Gastroesophageal sphincter (tissue), 4 donors: ENCODE measurements around the gene FNDC11. TPM values are rescaled to one million over a fixed set of nuclear protein-coding genes. Genes with fewer than 3 reads are reported as not detected.
"Not testable (repeated sequence)": the region's sequence is repeated elsewhere in the genome, so short reads cannot be mapped to it uniquely, and the experiment has no call there.

ENCODE experiments used
- ATAC-seq: fragments of 150-250 bp; one replicate; pipeline ENCODE4 v1.9.1; 2016; ENCODE audit warnings: mild to moderate bottlenecking, moderate library complexity
- H3K27ac ChIP-seq, 4 donors: fragments of 200-600 bp; sonication (generic) in 3 of 4; 1 replicate in 3 of 4; 2 replicates in 1 of 4; pipeline ENCODE4 v1.5.1; 2016 to 2019
- H3K27me3 ChIP-seq: fragments of 200-600 bp; sonication (generic); one replicate; pipeline ENCODE4 v1.5.1; 2019
- H3K36me3 ChIP-seq, 2 donors: fragments of 200-600 bp; sonication (generic); one replicate each; pipeline ENCODE4 v1.5.1; 2019; ENCODE audit warnings: control low read depth in 1 of 2
- H3K4me1 ChIP-seq, 3 donors: fragments of 200-600 bp; sonication (generic); 1 replicate in 2 of 3; 2 replicates in 1 of 3; pipeline ENCODE4 v1.5.1; 2016 to 2019; ENCODE audit warnings: control low read depth in 2 of 3
- H3K4me3 ChIP-seq, 2 donors: fragments of 200-600 bp; sonication (generic); one replicate each; pipeline ENCODE4 v1.5.1; 2019; ENCODE audit warnings: mild to moderate bottlenecking in 1 of 2, moderate library complexity in 1 of 2
- H3K9me3 ChIP-seq, 3 donors: fragments of 200-600 bp; sonication (generic); one replicate each; pipeline ENCODE4 v1.5.1; 2017 to 2019; ENCODE audit warnings: control low read depth in 2 of 3
- CTCF ChIP-seq, 4 experiments: fragments of 200-600 bp in 2 of 4; fragments of 450-650 bp in 2 of 4; sonication (generic) in 1 of 4; IDR thresholded peaks; one replicate each; pipeline ENCODE4 v1.5.1; 2017 to 2019; ENCODE audit warnings: antibody characterized with exemption in 4 of 4, mild to moderate bottlenecking in 2 of 4, moderate library complexity in 2 of 4
- EP300 ChIP-seq: sonication (generic); formaldehyde crosslinking; IDR thresholded peaks from one replicate; pipeline ENCODE4 v1.6.1; 2017; ENCODE audit warnings: antibody characterized with exemption, mild to moderate bottlenecking
- POLR2A ChIP-seq, 2 donors: fragments of 450-650 bp; IDR thresholded peaks; one replicate each; pipeline ENCODE4 v1.6.1; 2017; ENCODE audit warnings: antibody characterized with exemption in 2 of 2, mild to moderate bottlenecking in 2 of 2, moderate library complexity in 1 of 2
- POLR2AphosphoS5 ChIP-seq: sonication (generic); formaldehyde crosslinking; IDR thresholded peaks from one replicate; pipeline ENCODE4 v1.6.1; 2017; ENCODE audit warnings: antibody characterized with exemption
- WGBS, 2 donors: methylation state at CpG; one replicate each; pipeline ENCODE4 v1.1.5; 2018; ENCODE audit warnings: low coverage in 1 of 2; 5-methylcytosine and 5-hydroxymethylcytosine counted together
- total RNA-seq, 4 donors: library from RNA; depleted of rRNA; stranded (reverse); fragments of >200 nt; gene quantifications; one replicate each; pipeline ENCODE4 v1.1.0, GENCODE V29; 2016

The FNDC11 gene
- total RNA-seq, 4 donors from 2014 or later: 0.27 TPM; not detected in 3

GRCh38 chr20:63568170-63568981 lies 14.4 kb downstream of the FNDC11 start:
- no peak overlapping the region for H3K27ac ChIP-seq
- H3K4me1 ChIP-seq: peaks cover 0 to 27% (median 0%) of the 10 kb centered on the region in 3 donors
- no peaks in the 10 kb centered on the region for H3K27me3 ChIP-seq
- WGBS, 2 donors: 87 to 92% methylated on average over 2 to 3 of the region's 43 CpGs
- no peak for TF ChIP-seq POLR2A (IDR thresholded peaks at IDR 0.05)
- TF ChIP-seq EP300: no peak
- TF ChIP-seq POLR2AphosphoS5: no peak
- no peak for ATAC-seq
- H3K9me3 ChIP-seq: no peaks in the 10 kb centered on the region
- no peak overlapping the region for H3K4me3 ChIP-seq
- peaks cover 0 to 60% of the 10 kb centered on the region in 2 donors for H3K36me3 ChIP-seq

GRCh38 chr20:63568986-63569949 lies 15.3 kb downstream of the FNDC11 start:
- peaks cover 0 to 32% (median 0%) of the 10 kb centered on the region in 3 donors for H3K4me1 ChIP-seq
- WGBS, 2 donors: 80 to 100% methylated on average over 1 of the region's 46 CpGs
- no peak for ATAC-seq
- no peaks in the 10 kb centered on the region for H3K9me3 ChIP-seq
- no peak overlapping the region for H3K4me3 ChIP-seq
- H3K27ac ChIP-seq: no peak overlapping the region
- H3K27me3 ChIP-seq: no peaks in the 10 kb centered on the region
- TF ChIP-seq POLR2AphosphoS5: no peak
- TF ChIP-seq EP300: no peak
- TF ChIP-seq POLR2A (IDR thresholded peaks at IDR 0.05): no peak
- no peak for TF ChIP-seq CTCF (IDR thresholded peaks at IDR 0.05)
- H3K36me3 ChIP-seq: peaks cover 0 to 51% of the 10 kb centered on the region in 2 donors

GRCh38 chr20:63570281-63571086 lies 16.5 kb downstream of the FNDC11 start:
- Histone ChIP-seq H3K27ac (no peak overlapping the region), H3K9me3 (no peaks in the 10 kb centered on the region), H3K36me3 (peaks cover 0 to 39% of the 10 kb centered on the region in 2 donors), H3K4me1 (peaks cover 0 to 43% (median 0%) of the 10 kb centered on the region in 3 donors), H3K4me3 (no peak overlapping the region), H3K27me3 (no peaks in the 10 kb centered on the region)
- WGBS, 2 donors: 100% methylated on average over 4 of the region's 28 CpGs; no CpG with 5 or more reads in 1 of the 2 donors
- no peak for ATAC-seq
- TF ChIP-seq POLR2A (IDR thresholded peaks at IDR 0.05): no peak
- no peak for TF ChIP-seq POLR2AphosphoS5
- TF ChIP-seq EP300: no peak

GRCh38 chr20:63571087-63571478 lies 17.1 kb downstream of the FNDC11 start:
- H3K27me3 ChIP-seq, ATAC-seq, H3K9me3 ChIP-seq, H3K27ac ChIP-seq, H3K4me3 ChIP-seq: not testable (repeated sequence)
- Histone ChIP-seq H3K4me1 (peaks cover 0 to 47% (median 0%) of the 10 kb centered on the region in 3 donors), H3K36me3 (peaks cover 0 to 33% of the 10 kb centered on the region in 2 donors)
- 100% methylated on average over 1 of the region's 11 CpGs; no CpG with 5 or more reads in 1 of the 2 donors for WGBS, 2 donors

GRCh38 chr20:63572071-63572787 lies 18.3 kb downstream of the FNDC11 start:
- Histone ChIP-seq H3K4me3 (no peak overlapping the region), H3K4me1 (peaks cover 0 to 47% (median 0%) of the 10 kb centered on the region in 3 donors), H3K9me3 (no peaks in the 10 kb centered on the region), H3K36me3 (peaks cover 0 to 22% of the 10 kb centered on the region in 2 donors), H3K27ac (no peak overlapping the region), H3K27me3 (peaks cover 1% of the 10 kb centered on the region)
- no CpG with 5 or more reads among the region's 48 CpGs for WGBS, 2 donors
- ATAC-seq: no peak
- TF ChIP-seq CTCF (IDR thresholded peaks at IDR 0.05) (no peak), EP300 (no peak), POLR2AphosphoS5 (no peak), POLR2A (IDR thresholded peaks at IDR 0.05) (no peak)
